Neural cell (in vitro differentiated cells): ENCODE data around the gene TXLNA. TPM values are rescaled to one million over a fixed set of nuclear protein-coding genes. Genes with fewer than 3 reads are reported as not detected.

ENCODE experiments used
- H2AFZ ChIP-seq: fragments of 200-600, 300-800 bp; sonication (generic), shearing (Covaris generic); 2 replicates; pipeline ENCODE4 v1.6.0; 2014; ENCODE audit warnings: low read depth, mild to moderate bottlenecking, antibody characterized with exemption, low read length, moderate library complexity
- H3F3A ChIP-seq: fragments of 200-600 bp; shearing (Covaris generic); 2 replicates; pipeline ENCODE4 v1.6.1; 2016; ENCODE audit warnings: mild to moderate bottlenecking, moderate library complexity, mixed read lengths, antibody characterized with exemption, low read length; ENCODE audit not compliant: insufficient read depth, poor library complexity, severe bottlenecking
- H3K27ac ChIP-seq: fragments of 200-600, 300-800 bp; sonication (generic), shearing (Covaris generic); 2 replicates; pipeline ENCODE4 v1.5.1; 2014; ENCODE audit warnings: mild to moderate bottlenecking, low read length, moderate library complexity
- H3K27me3 ChIP-seq: fragments of 300-800, 200-600 bp; sonication (generic), shearing (Covaris generic); 2 replicates; pipeline ENCODE4 v1.6.0; 2014; ENCODE audit warnings: mild to moderate bottlenecking, low read depth, low read length, moderate library complexity; ENCODE audit not compliant: insufficient read depth
- H3K36me3 ChIP-seq: fragments of 300-800, 200-600 bp; sonication (generic), shearing (Covaris generic); 2 replicates; pipeline ENCODE4 v1.5.1; 2014; ENCODE audit warnings: mild to moderate bottlenecking, antibody characterized with exemption, low read length, moderate library complexity; ENCODE audit not compliant: insufficient read depth
- H3K4me2 ChIP-seq: fragments of 300-800, 200-600 bp; sonication (generic), shearing (Covaris generic); 2 replicates; pipeline ENCODE4 v1.6.0; 2014; ENCODE audit warnings: mild to moderate bottlenecking, low read length
- H3K4me3 ChIP-seq: fragments of 300-800, 200-600 bp; sonication (generic), shearing (Covaris generic); 2 replicates; pipeline ENCODE4 v1.5.1; 2014; ENCODE audit warnings: mild to moderate bottlenecking, low read length, moderate library complexity
- H3K79me2 ChIP-seq: fragments of 200-600 bp; shearing (Covaris generic); replicated peaks from 2 replicates; pipeline ENCODE4 v1.6.0; 2014; ENCODE audit warnings: mild to moderate bottlenecking, low read length, moderate library complexity; ENCODE audit not compliant: insufficient read depth
- H3K9ac ChIP-seq: fragments of 300-800, 200-600 bp; sonication (generic), shearing (Covaris generic); 2 replicates; pipeline ENCODE4 v1.6.1; 2016; ENCODE audit warnings: mild to moderate bottlenecking, low read length, mixed read lengths
- H3K9me2 ChIP-seq: fragments of 200-600 bp; shearing (Covaris generic); 2 replicates; pipeline ENCODE4 v1.6.1; 2016; ENCODE audit warnings: mild to moderate bottlenecking, low read length, mixed read lengths; ENCODE audit not compliant: insufficient read depth
- H3K9me3 ChIP-seq: fragments of 200-600, 300-800 bp; sonication (generic), shearing (Covaris generic); 2 replicates; pipeline ENCODE4 v1.6.1; 2016; ENCODE audit warnings: mild to moderate bottlenecking, mixed run types, low read length, moderate library complexity, mixed read lengths
- H4K20me1 ChIP-seq: fragments of 200-600 bp; shearing (Covaris generic); 2 replicates; pipeline ENCODE4 v1.6.1; 2016; ENCODE audit warnings: mild to moderate bottlenecking, mixed run types; ENCODE audit not compliant: insufficient read depth
- EP300 ChIP-seq: fragments of 450-650 bp; conservative IDR thresholded peaks from 2 replicates; pipeline ENCODE4 v1.6.1; 2014; ENCODE audit warnings: antibody characterized with exemption, mild to moderate bottlenecking, moderate library complexity; ENCODE audit not compliant: poor library complexity, severe bottlenecking
- EZH2 ChIP-seq: fragments of 200-600, 300-800 bp; shearing (Covaris generic), sonication (generic); IDR thresholded peaks from 2 replicates; pipeline ENCODE4 v1.6.1; 2014; ENCODE audit warnings: antibody characterized with exemption, low read length, borderline replicate concordance, mild to moderate bottlenecking; ENCODE audit not compliant: insufficient read depth, poor library complexity, severe bottlenecking
- MXI1 ChIP-seq: fragments of 450-650 bp; conservative IDR thresholded peaks from 2 replicates; pipeline ENCODE4 v1.6.1; 2014; ENCODE audit warnings: antibody characterized with exemption, mild to moderate bottlenecking; ENCODE audit not compliant: poor library complexity, severe bottlenecking
- POLR2AphosphoS5 ChIP-seq: IDR thresholded peaks from 2 replicates; pipeline ENCODE4 v1.6.1; 2012
- RAD21 ChIP-seq: fragments of 450-650 bp; conservative IDR thresholded peaks from 2 replicates; pipeline ENCODE4 v1.6.1; 2014; ENCODE audit warnings: antibody characterized with exemption, mild to moderate bottlenecking, moderate library complexity
- SMC3 ChIP-seq: fragments of 450-650 bp; conservative IDR thresholded peaks from 2 replicates; pipeline ENCODE4 v1.6.1; 2014; ENCODE audit warnings: antibody characterized with exemption, mild to moderate bottlenecking, moderate library complexity; ENCODE audit not compliant: poor library complexity
- TAF1 ChIP-seq: IDR thresholded peaks from 2 replicates; pipeline ENCODE4 v1.6.1; 2012; ENCODE audit warnings: low read depth
- polyA plus RNA-seq: library from polyadenylated mRNA; depleted of rRNA; stranded (reverse); fragments of >200 nt; gene quantifications from 2 replicates; pipeline ENCODE4 v1.2.3, GENCODE V29; 2014
- TF ChIP-seq, protein P1 (sequence below): IDR thresholded peaks from 2 replicates; pipeline ENCODE4 v1.6.1; 2012; ENCODE audit warnings: borderline replicate concordance
- TF ChIP-seq, protein P2 (sequence below): fragments of 450-650 bp; IDR thresholded peaks from 2 replicates; pipeline ENCODE4 v1.5.1; 2014; ENCODE audit warnings: antibody characterized with exemption, mild to moderate bottlenecking, moderate library complexity; ENCODE audit not compliant: poor library complexity, severe bottlenecking

Gene TXLNA
- polyA plus RNA-seq, 1 donor from 2014 or later = 34.5 TPM

GRCh38 chr1:32201011-32201855 is 21.8 kb downstream of the TXLNA start:
- TF ChIP-seq SMC3 = no peak
- no peak for TF ChIP-seq EP300
- TF ChIP-seq, protein P1, sequence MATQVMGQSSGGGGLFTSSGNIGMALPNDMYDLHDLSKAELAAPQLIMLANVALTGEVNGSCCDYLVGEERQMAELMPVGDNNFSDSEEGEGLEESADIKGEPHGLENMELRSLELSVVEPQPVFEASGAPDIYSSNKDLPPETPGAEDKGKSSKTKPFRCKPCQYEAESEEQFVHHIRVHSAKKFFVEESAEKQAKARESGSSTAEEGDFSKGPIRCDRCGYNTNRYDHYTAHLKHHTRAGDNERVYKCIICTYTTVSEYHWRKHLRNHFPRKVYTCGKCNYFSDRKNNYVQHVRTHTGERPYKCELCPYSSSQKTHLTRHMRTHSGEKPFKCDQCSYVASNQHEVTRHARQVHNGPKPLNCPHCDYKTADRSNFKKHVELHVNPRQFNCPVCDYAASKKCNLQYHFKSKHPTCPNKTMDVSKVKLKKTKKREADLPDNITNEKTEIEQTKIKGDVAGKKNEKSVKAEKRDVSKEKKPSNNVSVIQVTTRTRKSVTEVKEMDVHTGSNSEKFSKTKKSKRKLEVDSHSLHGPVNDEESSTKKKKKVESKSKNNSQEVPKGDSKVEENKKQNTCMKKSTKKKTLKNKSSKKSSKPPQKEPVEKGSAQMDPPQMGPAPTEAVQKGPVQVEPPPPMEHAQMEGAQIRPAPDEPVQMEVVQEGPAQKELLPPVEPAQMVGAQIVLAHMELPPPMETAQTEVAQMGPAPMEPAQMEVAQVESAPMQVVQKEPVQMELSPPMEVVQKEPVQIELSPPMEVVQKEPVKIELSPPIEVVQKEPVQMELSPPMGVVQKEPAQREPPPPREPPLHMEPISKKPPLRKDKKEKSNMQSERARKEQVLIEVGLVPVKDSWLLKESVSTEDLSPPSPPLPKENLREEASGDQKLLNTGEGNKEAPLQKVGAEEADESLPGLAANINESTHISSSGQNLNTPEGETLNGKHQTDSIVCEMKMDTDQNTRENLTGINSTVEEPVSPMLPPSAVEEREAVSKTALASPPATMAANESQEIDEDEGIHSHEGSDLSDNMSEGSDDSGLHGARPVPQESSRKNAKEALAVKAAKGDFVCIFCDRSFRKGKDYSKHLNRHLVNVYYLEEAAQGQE = peak; percentile 32
- no peaks in the 10 kb centered on the region for H3K27me3 ChIP-seq
- no peaks in the 10 kb centered on the region for H3K9me3 ChIP-seq
- H4K20me1 ChIP-seq = no peaks in the 10 kb centered on the region
- H3K4me2 ChIP-seq = peak overlapping the region; percentile 91
- H3K9me2 ChIP-seq = no peaks in the 10 kb centered on the region
- peak overlapping the region; percentile 86 for H3K4me3 ChIP-seq
- peaks cover 4% of the 10 kb centered on the region for H3K79me2 ChIP-seq
- H3F3A ChIP-seq = no peaks in the 10 kb centered on the region
- peak overlapping the region; percentile 98 for H3K27ac ChIP-seq
- H3K9ac ChIP-seq = peak overlapping the region; percentile 94
- no peaks in the 10 kb centered on the region for H3K36me3 ChIP-seq
- peak overlapping the region; percentile 56 for H2AFZ ChIP-seq

DNA sequence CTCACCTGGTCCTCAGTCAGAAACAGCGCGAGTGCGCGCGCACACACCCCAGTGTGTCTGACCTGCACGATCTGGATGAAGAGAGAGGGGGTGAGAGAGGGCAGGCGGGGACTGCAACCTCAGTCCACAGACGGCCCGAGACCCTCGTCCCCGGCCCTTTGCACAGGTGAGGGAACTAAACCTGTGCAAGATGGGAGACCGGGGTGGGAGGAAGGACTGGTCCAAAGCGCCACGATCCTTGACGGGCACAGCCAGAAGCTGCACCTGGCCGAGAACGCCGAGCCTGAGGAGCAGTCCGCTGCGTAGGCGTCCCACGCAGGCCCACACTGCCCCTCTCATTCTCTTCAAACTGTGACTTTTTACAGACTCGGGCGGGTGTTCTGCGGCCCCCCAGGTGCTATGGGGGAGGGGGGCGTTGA is 25.5 kb downstream of the TXLNA start:
- Histone ChIP-seq H3K9me2 (no peaks in the 10 kb centered on the region), H3K9me3 (no peaks in the 10 kb centered on the region), H3K4me3 (peak overlapping the region; percentile 76), H3K36me3 (no peaks in the 10 kb centered on the region), H3K79me2 (peaks cover 7% of the 10 kb centered on the region), H3K4me2 (peak overlapping the region; percentile 68), H3K9ac (peak overlapping the region; percentile 79), H3F3A (no peaks in the 10 kb centered on the region), H3K27ac (peak overlapping the region; percentile 73), H4K20me1 (no peaks in the 10 kb centered on the region), H3K27me3 (no peaks in the 10 kb centered on the region), H2AFZ (peak overlapping the region; percentile 40)
- no peak for TF ChIP-seq POLR2AphosphoS5
- TF ChIP-seq EP300 = no peak
- TF ChIP-seq MXI1 = no peak
- TF ChIP-seq RAD21 = no peak
- TF ChIP-seq EZH2 = no peak
- TF ChIP-seq SMC3 = no peak
- TF ChIP-seq, protein P2, sequence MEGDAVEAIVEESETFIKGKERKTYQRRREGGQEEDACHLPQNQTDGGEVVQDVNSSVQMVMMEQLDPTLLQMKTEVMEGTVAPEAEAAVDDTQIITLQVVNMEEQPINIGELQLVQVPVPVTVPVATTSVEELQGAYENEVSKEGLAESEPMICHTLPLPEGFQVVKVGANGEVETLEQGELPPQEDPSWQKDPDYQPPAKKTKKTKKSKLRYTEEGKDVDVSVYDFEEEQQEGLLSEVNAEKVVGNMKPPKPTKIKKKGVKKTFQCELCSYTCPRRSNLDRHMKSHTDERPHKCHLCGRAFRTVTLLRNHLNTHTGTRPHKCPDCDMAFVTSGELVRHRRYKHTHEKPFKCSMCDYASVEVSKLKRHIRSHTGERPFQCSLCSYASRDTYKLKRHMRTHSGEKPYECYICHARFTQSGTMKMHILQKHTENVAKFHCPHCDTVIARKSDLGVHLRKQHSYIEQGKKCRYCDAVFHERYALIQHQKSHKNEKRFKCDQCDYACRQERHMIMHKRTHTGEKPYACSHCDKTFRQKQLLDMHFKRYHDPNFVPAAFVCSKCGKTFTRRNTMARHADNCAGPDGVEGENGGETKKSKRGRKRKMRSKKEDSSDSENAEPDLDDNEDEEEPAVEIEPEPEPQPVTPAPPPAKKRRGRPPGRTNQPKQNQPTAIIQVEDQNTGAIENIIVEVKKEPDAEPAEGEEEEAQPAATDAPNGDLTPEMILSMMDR = no peak
- TF ChIP-seq, protein P1 = no peak
- TF ChIP-seq TAF1 = no peak
